H9 (cell line): ENCODE results near the gene TGFB1I1. TPM values are rescaled to one million over a fixed set of nuclear protein-coding genes. Genes with fewer than 3 reads are reported as not detected.

Source experiments
- DNase-seq: peaks from one replicate; pipeline ENCODE4 v3.0.0-alpha.2; 2017
- H2AFZ ChIP-seq: one replicate; pipeline ENCODE4 v1.6.1; 2013; ENCODE audit warnings: mild to moderate bottlenecking, low read length, control low read depth, moderate library complexity
- H2AK5ac ChIP-seq: 2 replicates; pipeline ENCODE4 v1.6.1; 2013; ENCODE audit warnings: low read length, control low read depth, mixed read lengths; ENCODE audit not compliant: insufficient read length
- H2BK120ac ChIP-seq: one replicate; pipeline ENCODE4 v1.6.1; 2013; ENCODE audit warnings: low read depth, mild to moderate bottlenecking, low read length, control low read depth, inconsistent platforms; ENCODE audit not compliant: poor library complexity, severe bottlenecking
- H2BK12ac ChIP-seq: 2 replicates; pipeline ENCODE4 v1.6.1; 2013; ENCODE audit warnings: low read length, control low read depth, mixed read lengths, low read depth; ENCODE audit not compliant: insufficient read length
- H2BK15ac ChIP-seq: 2 replicates; pipeline ENCODE4 v1.6.1; 2013; ENCODE audit warnings: low read depth, low read length, control low read depth
- H2BK20ac ChIP-seq: one replicate; pipeline ENCODE4 v1.6.1; 2013; ENCODE audit warnings: low read depth, mild to moderate bottlenecking, low read length, control low read depth, inconsistent platforms; ENCODE audit not compliant: poor library complexity, severe bottlenecking
- H2BK5ac ChIP-seq: 2 replicates; pipeline ENCODE4 v1.6.1; 2013; ENCODE audit warnings: low read length, control low read depth, mixed read lengths; ENCODE audit not compliant: insufficient read length
- H3K14ac ChIP-seq: 2 replicates; pipeline ENCODE4 v1.6.1; 2013; ENCODE audit warnings: low read length, control low read depth; ENCODE audit not compliant: insufficient read depth
- H3K18ac ChIP-seq: 2 replicates; pipeline ENCODE4 v1.6.1; 2013; ENCODE audit warnings: low read depth, mild to moderate bottlenecking, mixed read lengths, low read length, control low read depth; ENCODE audit not compliant: insufficient read length
- H3K23ac ChIP-seq: 2 replicates; pipeline ENCODE4 v1.6.1; 2013; ENCODE audit warnings: low read length, control low read depth, mixed read lengths, low read depth; ENCODE audit not compliant: insufficient read length
- H3K23me2 ChIP-seq: 2 replicates; pipeline ENCODE4 v1.6.1; 2013; ENCODE audit warnings: low read depth, mild to moderate bottlenecking, mixed read lengths, low read length, control low read depth; ENCODE audit not compliant: insufficient read length, poor library complexity, severe bottlenecking
- H3K27ac ChIP-seq: 2 replicates; pipeline ENCODE4 v1.5.1; 2013; ENCODE audit warnings: low read length, control low read depth, mixed read lengths, low read depth; ENCODE audit not compliant: insufficient read length
- H3K27me3 ChIP-seq: 2 replicates; pipeline ENCODE4 v1.6.1; 2013; ENCODE audit warnings: low read length, control low read depth, inconsistent platforms; ENCODE audit not compliant: insufficient read depth
- H3K4ac ChIP-seq: 2 replicates; pipeline ENCODE4 v1.6.1; 2013; ENCODE audit warnings: low read depth, mild to moderate bottlenecking, control low read depth, inconsistent platforms, low read length, moderate library complexity
- H3K4me1 ChIP-seq: 2 replicates; pipeline ENCODE4 v1.6.1; 2013; ENCODE audit warnings: low read length, control low read depth, inconsistent platforms; ENCODE audit not compliant: insufficient read depth
- H3K4me2 ChIP-seq: 2 replicates; pipeline ENCODE4 v1.6.1; 2013; ENCODE audit warnings: low read length, control low read depth, mixed read lengths; ENCODE audit not compliant: insufficient read length, insufficient read depth
- H3K56ac ChIP-seq: 2 replicates; pipeline ENCODE4 v1.6.1; 2013; ENCODE audit warnings: low read depth, mild to moderate bottlenecking, mixed read lengths, low read length, control low read depth; ENCODE audit not compliant: insufficient read length
- H3K79me1 ChIP-seq: 2 replicates; pipeline ENCODE4 v1.6.1; 2013; ENCODE audit warnings: low read depth, mild to moderate bottlenecking, moderate library complexity, low read length, control low read depth, inconsistent platforms; ENCODE audit not compliant: insufficient read depth, poor library complexity, severe bottlenecking
- H3K79me2 ChIP-seq: 2 replicates; pipeline ENCODE4 v1.6.1; 2013; ENCODE audit warnings: low read length, control low read depth, inconsistent platforms; ENCODE audit not compliant: insufficient read depth
- H3K9ac ChIP-seq: 2 replicates; pipeline ENCODE4 v1.6.1; 2013; ENCODE audit warnings: low read length, control low read depth, mixed read lengths; ENCODE audit not compliant: insufficient read length; ENCODE audit errors: extremely low read depth
- H3K9me3 ChIP-seq: one replicate; pipeline ENCODE4 v1.6.1; 2013; ENCODE audit warnings: low read depth, low read length, inconsistent platforms; ENCODE audit not compliant: control insufficient read depth
- H3T11ph ChIP-seq: one replicate; pipeline ENCODE4 v1.6.1; 2013; ENCODE audit warnings: mild to moderate bottlenecking, low read length, control low read depth, inconsistent platforms
- H4K20me1 ChIP-seq: one replicate; pipeline ENCODE4 v1.6.1; 2013; ENCODE audit not compliant: control insufficient read depth, insufficient read length, insufficient read depth
- H4K5ac ChIP-seq: 2 replicates; pipeline ENCODE4 v1.6.1; 2013; ENCODE audit warnings: low read depth, mild to moderate bottlenecking, mixed read lengths, low read length, control low read depth; ENCODE audit not compliant: insufficient read length
- H4K8ac ChIP-seq: replicated peaks from 2 replicates; pipeline ENCODE4 v1.6.1; 2013; ENCODE audit warnings: low read length, control low read depth, mixed read lengths, low read depth; ENCODE audit not compliant: insufficient read length
- H4K91ac ChIP-seq: 2 replicates; pipeline ENCODE4 v1.6.1; 2013; ENCODE audit warnings: low read depth, mild to moderate bottlenecking, moderate library complexity, mixed read lengths, low read length, control low read depth; ENCODE audit not compliant: insufficient read length
- H3K27ac Mint-ChIP-seq, 3 experiments: 2 replicates in 2 of 3; 3 replicates in 1 of 3; pipeline ENCODE4 v1.8.0; 2020 to 2021; ENCODE audit warnings: mixed read lengths in 3 of 3, mild to moderate bottlenecking in 1 of 3, moderate library complexity in 1 of 3
- H3K27me3 Mint-ChIP-seq: 2 replicates; pipeline ENCODE4 v1.8.0; 2021; ENCODE audit warnings: low read depth, mild to moderate bottlenecking, moderate library complexity, mixed read lengths
- H3K36me3 Mint-ChIP-seq, 3 experiments: 2 replicates in 2 of 3; 3 replicates in 1 of 3; pipeline ENCODE4 v1.8.0; 2020 to 2021; ENCODE audit warnings: low read depth in 3 of 3, mixed read lengths in 3 of 3; ENCODE audit not compliant: insufficient read depth in 1 of 3
- H3K4me1 Mint-ChIP-seq, 2 experiments: 2 replicates each; pipeline ENCODE4 v1.8.0; 2020; ENCODE audit warnings: mixed read lengths in 2 of 2
- H3K4me3 Mint-ChIP-seq, 2 experiments: 2 replicates in 1 of 2; 3 replicates in 1 of 2; pipeline ENCODE4 v1.8.0; 2020 to 2021; ENCODE audit warnings: mild to moderate bottlenecking in 2 of 2, mixed read lengths in 2 of 2, moderate library complexity in 1 of 2
- H3K9me3 Mint-ChIP-seq, 2 experiments: 2 replicates in 1 of 2; 3 replicates in 1 of 2; pipeline ENCODE4 v1.8.0; 2020; ENCODE audit warnings: mild to moderate bottlenecking in 2 of 2, mixed read lengths in 2 of 2, moderate library complexity in 1 of 2
- CTCF ChIP-seq: fragments of 200-600 bp; sonication (generic); conservative IDR thresholded peaks from 3 replicates; pipeline ENCODE4 v1.8.0; 2021; ENCODE audit warnings: antibody characterized with exemption, mild to moderate bottlenecking
- WGBS: extraction: QIAGEN DNeasy Blood & Tissue Kit; methylation state at CpG from one replicate; pipeline ENCODE4 v1.1.7; 2013; ENCODE audit warnings: missing lambda C conversion rate, low lambda C conversion rate, mixed read lengths; ENCODE audit not compliant: insufficient read length; ENCODE audit errors: extremely low coverage; 5-methylcytosine and 5-hydroxymethylcytosine counted together
- total RNA-seq: library from RNA; stranded (reverse); gene quantifications from 2 replicates; pipeline ENCODE4 v1.2.1, GENCODE V29; 2021

Gene TGFB1I1
- total RNA-seq, 1 experiment from 2014 or later: 15.4 TPM

- DNase-seq: no peak
- Histone ChIP-seq H3K27me3 (peaks cover 8% of the 10 kb centered on the region; the same call in 1 of the 2 replicates), H3K56ac (no peak overlapping the region), H3K27ac (no peak overlapping the region), H3K23me2 (no peaks in the 10 kb centered on the region), H3K9me3 (no peaks in the 10 kb centered on the region), H2BK120ac (no peak overlapping the region), H3K9ac (no peak overlapping the region), H3K4me2 (no peak overlapping the region), H2BK12ac (no peak overlapping the region), H2AK5ac (no peak overlapping the region), H2BK20ac (no peak overlapping the region), H4K91ac (no peak overlapping the region), H4K20me1 (no peaks in the 10 kb centered on the region), H3T11ph (no peak overlapping the region), H2BK5ac (no peak overlapping the region), H3K79me2 (no peaks in the 10 kb centered on the region), H3K23ac (no peak overlapping the region), H3K4me1 (no peaks in the 10 kb centered on the region), H3K79me1 (no peaks in the 10 kb centered on the region), H4K8ac (no peak overlapping the region), H2BK15ac (no peak overlapping the region), H4K5ac (no peak overlapping the region), H3K14ac (no peak overlapping the region), H2AFZ (no peak overlapping the region), H3K4ac (no peak overlapping the region), H3K18ac (no peak overlapping the region)
- Mint-ChIP-seq H3K4me3 (no peak overlapping the region), H3K9me3 (no peaks in the 10 kb centered on the region; a peak in 3 of 5 replicates), H3K4me1 (no peaks in the 10 kb centered on the region), H3K27me3 (peaks cover 18% of the 10 kb centered on the region), H3K27ac (no peak overlapping the region), H3K36me3 (no peaks in the 10 kb centered on the region)
- TF ChIP-seq CTCF: no peak
- no CpG with 5 or more reads among the region's 3 CpGs for WGBS
Measured at GRCh38 chr16:31423241-31423640, 48.7 kb upstream of the TGFB1I1 start.
